ENCODE measurements around the gene COLQ. TPM values are rescaled to one million over a fixed set of nuclear protein-coding genes. Genes with fewer than 3 reads are reported as not detected.

Gene COLQ
- total RNA-seq, 6 experiments from 2014 or later = 0.17 to 0.54 (median 0.29) TPM

DNA sequence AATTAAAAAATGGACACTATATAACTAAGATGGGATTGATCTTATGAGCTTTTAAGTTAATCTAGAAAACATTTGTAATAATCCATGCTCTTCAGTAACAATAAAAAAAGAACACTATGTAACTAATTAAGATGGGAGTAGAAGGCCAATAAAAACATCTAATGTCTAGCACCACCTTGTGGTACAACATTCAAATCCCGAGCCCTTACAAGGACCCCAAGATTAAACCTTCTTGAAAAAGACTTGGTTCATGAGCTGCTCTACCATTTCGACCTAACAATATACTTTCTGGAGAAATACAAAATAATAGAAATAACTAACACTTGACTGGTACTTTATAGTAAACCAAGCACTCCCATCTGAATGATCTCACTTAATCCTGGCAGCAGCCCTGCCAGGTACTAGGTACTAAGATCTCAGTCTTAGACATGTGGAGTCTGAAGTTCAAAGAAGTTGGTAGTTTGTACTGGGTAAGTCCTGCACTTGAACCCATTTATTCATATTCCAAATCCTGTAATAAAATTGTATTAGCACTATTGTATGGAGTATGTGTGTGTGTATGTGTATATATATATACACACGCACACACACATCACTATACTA is 116.0 kb downstream of the COLQ start:
- Mint-ChIP-seq H3K27me3 (ENCODE audit: insufficient read depth) (no peaks in the 10 kb centered on the region; the same call in none of the 2 replicates), H3K4me3 (no peak overlapping the region), H3K9me3 (no peaks in the 10 kb centered on the region), H3K36me3 (ENCODE audit: low read depth) (no peaks in the 10 kb centered on the region), H3K27ac (no peak overlapping the region), H3K4me1 (ENCODE audit: low read depth) (no peaks in the 10 kb centered on the region)
- TF ChIP-seq, protein P1, sequence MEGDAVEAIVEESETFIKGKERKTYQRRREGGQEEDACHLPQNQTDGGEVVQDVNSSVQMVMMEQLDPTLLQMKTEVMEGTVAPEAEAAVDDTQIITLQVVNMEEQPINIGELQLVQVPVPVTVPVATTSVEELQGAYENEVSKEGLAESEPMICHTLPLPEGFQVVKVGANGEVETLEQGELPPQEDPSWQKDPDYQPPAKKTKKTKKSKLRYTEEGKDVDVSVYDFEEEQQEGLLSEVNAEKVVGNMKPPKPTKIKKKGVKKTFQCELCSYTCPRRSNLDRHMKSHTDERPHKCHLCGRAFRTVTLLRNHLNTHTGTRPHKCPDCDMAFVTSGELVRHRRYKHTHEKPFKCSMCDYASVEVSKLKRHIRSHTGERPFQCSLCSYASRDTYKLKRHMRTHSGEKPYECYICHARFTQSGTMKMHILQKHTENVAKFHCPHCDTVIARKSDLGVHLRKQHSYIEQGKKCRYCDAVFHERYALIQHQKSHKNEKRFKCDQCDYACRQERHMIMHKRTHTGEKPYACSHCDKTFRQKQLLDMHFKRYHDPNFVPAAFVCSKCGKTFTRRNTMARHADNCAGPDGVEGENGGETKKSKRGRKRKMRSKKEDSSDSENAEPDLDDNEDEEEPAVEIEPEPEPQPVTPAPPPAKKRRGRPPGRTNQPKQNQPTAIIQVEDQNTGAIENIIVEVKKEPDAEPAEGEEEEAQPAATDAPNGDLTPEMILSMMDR (IDR thresholded peaks at IDR 0.05) = peak; percentile 89
- peak; percentile 61 for DNase-seq

DNA sequence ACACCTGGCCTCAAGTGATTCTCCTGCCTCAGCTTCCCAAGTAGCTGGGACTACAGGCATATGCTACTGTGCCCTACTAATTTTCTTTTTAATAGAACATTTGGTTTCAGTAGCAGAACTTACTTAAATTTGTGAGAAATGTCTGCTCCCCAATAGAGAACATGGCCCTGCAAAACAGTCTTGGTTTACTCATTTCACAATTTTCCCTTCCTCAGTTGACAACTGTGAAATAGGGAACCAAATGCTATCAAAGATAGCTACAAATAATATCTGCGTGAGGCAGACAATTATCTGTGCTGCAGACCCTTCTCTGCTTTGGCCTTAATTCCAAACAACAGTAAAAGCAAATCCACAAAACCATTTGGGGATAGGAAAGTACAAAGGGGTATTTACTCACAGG is 116.7 kb downstream of the COLQ start:
- H3K27ac Mint-ChIP-seq = no peak overlapping the region
- no peaks in the 10 kb centered on the region for H3K9me3 Mint-ChIP-seq
- no peaks in the 10 kb centered on the region; the same call in none of the 2 replicates for H3K27me3 Mint-ChIP-seq (ENCODE audit: insufficient read depth)
- TF ChIP-seq, protein P1 (IDR thresholded peaks at IDR 0.05) = no peak
- no peaks in the 10 kb centered on the region for H3K36me3 Mint-ChIP-seq (ENCODE audit: low read depth)
- H3K4me1 Mint-ChIP-seq (ENCODE audit: low read depth) = no peaks in the 10 kb centered on the region
- no peak overlapping the region for H3K4me3 Mint-ChIP-seq
- DNase-seq = no peak

DNA sequence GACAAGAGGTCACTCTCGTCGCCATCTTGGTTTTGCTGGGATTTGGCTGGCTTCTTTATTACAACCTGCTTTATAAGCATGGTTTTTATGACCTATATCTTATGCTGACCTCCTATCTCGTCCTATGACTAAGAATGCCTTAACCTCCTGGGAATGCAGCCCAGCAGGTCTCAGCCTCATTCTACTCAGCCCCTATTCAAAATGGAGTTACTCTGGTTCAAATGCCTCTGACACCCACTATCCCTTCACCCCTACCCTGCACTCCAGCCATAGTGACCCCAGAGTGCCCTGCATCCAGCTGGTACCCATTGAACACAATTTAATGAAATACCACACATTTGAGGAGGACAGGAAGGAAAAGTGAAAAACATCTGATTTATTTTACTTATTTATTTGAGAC is 117.5 kb downstream of the COLQ start:
- no peaks in the 10 kb centered on the region for H3K9me3 Mint-ChIP-seq
- H3K27me3 Mint-ChIP-seq (ENCODE audit: insufficient read depth) = peaks cover 1% of the 10 kb centered on the region
- H3K36me3 Mint-ChIP-seq (ENCODE audit: low read depth) = no peaks in the 10 kb centered on the region
- H3K4me1 Mint-ChIP-seq (ENCODE audit: low read depth) = no peaks in the 10 kb centered on the region
- no peak overlapping the region for H3K27ac Mint-ChIP-seq
- no peak for DNase-seq
- TF ChIP-seq, protein P1 (IDR thresholded peaks at IDR 0.05) = no peak
- H3K4me3 Mint-ChIP-seq = no peak overlapping the region

DNA sequence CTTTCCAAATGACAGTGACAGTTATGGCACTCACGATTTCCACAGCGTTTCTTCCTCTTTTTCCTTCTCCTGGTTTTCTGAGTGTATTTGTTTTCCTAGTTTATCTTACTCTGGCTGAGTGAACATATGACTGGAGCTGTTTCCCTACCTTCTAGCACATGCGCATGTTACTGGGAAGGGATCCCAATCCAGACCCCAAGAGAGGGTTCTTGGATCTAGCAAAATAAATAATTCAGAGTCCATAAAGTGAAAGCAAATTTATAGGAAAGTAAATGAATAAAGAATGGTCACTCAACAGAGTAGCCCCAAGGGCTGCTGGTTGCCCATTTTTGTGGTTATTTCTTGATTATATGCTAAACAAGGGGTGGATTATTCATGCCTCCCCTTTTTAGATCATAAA is 118.0 kb downstream of the COLQ start:
- H3K36me3 Mint-ChIP-seq (ENCODE audit: low read depth) = no peaks in the 10 kb centered on the region
- peaks cover 1% of the 10 kb centered on the region for H3K27me3 Mint-ChIP-seq (ENCODE audit: insufficient read depth)
- H3K4me1 Mint-ChIP-seq (ENCODE audit: low read depth) = no peaks in the 10 kb centered on the region
- DNase-seq = no peak
- no peak overlapping the region for H3K27ac Mint-ChIP-seq
- no peak overlapping the region for H3K4me3 Mint-ChIP-seq
- TF ChIP-seq, protein P1 (IDR thresholded peaks at IDR 0.05) = no peak
- no peaks in the 10 kb centered on the region for H3K9me3 Mint-ChIP-seq

GRCh38 chr3:15401936-15402335 is 119.6 kb downstream of the COLQ start:
- TF ChIP-seq, protein P1 (IDR thresholded peaks at IDR 0.05) = no peak
- no peak overlapping the region; the same call in 1 of the 2 replicates for H3K4me3 Mint-ChIP-seq
- no peaks in the 10 kb centered on the region for H3K4me1 Mint-ChIP-seq (ENCODE audit: low read depth)
- peaks cover 5% of the 10 kb centered on the region for H3K27me3 Mint-ChIP-seq (ENCODE audit: insufficient read depth)
- H3K27ac Mint-ChIP-seq = no peak overlapping the region
- no peaks in the 10 kb centered on the region for H3K36me3 Mint-ChIP-seq (ENCODE audit: low read depth)
- no peak for DNase-seq
- no peaks in the 10 kb centered on the region for H3K9me3 Mint-ChIP-seq

Small RNAs within 50 kb of the gene (microRNA-seq; reads per million reads assigned to microRNA genes)
- gene MIR4270 = not detected

Other genes with a start within 250 kb of the COLQ start
- gene SH3BP5, start 189.1 kb downstream of the COLQ start, total RNA-seq (2021; fragmentation: NEBNext Ultra II Directional; extraction: Animal tissue kit (Norgen Biotek cat#: 25700)) = 10 to 100 TPM; 10.8 to 14.2 (median 11.9) TPM
- 10 to 100 TPM; 17.9 to 21.3 (median 19.8) TPM for gene METTL6, start 94.2 kb downstream of the COLQ start, total RNA-seq (2021; fragmentation: NEBNext Ultra II Directional; extraction: Animal tissue kit (Norgen Biotek cat#: 25700))
- gene EAF1, start 94.1 kb downstream of the COLQ start, total RNA-seq (2021; fragmentation: NEBNext Ultra II Directional; extraction: Animal tissue kit (Norgen Biotek cat#: 25700)) = 10 to 100 TPM; 13.9 to 17.2 (median 15.8) TPM
- 10 to 100 TPM; 18.6 to 21.8 (median 20.5) TPM for gene HACL1, start 79.9 kb upstream of the COLQ start, total RNA-seq (2021; fragmentation: NEBNext Ultra II Directional; extraction: Animal tissue kit (Norgen Biotek cat#: 25700))
- gene BTD, start 80.0 kb upstream of the COLQ start, total RNA-seq (2021; fragmentation: NEBNext Ultra II Directional; extraction: Animal tissue kit (Norgen Biotek cat#: 25700)) = 10 to 100 TPM; 13.9 to 22.7 (median 17.2) TPM